Fibroblast of skin of right quadriceps (primary cell): ENCODE measurements around the gene TSC22D2.

Experiments
- DNase-seq: peaks from one replicate; pipeline ENCODE4 v3.0.0-alpha.2; 2013

The TSC22D2 gene

GRCh38 chr3:150412561-150413231, 4.6 kb downstream of the TSC22D2 start:
- DNase-seq: peak; percentile 74

DNA sequence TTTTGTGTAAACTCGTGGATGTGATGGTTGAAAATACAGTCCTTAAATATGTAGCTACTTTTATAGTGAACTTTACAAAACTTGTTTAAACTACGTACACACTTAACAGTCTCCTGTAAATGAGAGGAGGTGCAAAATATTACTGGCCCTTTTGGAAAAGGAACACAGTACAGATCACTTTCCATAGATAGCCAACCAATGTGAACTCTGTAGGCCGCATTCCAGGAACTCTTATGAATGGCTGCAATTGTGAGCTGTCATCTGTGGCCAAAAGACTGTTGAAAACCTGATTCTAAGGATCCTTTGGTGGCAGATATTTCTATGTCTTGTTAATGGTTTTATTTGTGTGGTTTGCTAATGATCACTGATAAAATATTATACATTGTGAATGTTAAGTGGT, 6.2 kb downstream of the TSC22D2 start:
- peak; percentile 66 for DNase-seq

DNA sequence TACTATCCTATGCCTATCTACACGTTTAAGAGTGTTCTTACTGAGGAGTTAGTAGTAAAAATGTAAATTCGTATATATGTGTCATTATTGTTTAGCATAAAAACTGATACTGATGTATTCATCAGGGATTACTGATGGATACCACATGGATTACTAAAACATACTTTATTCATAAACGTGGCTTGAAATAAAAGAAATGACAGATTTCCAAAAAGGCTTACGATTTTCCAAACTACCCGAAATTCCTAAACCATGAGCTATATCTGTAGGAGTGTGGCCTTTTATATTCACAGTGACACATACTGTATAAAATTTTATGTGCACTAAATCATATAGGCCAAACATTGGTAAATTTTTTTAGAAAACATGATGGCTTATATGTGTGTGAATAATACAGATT, 6.9 kb downstream of the TSC22D2 start:
- peak; percentile 92 for DNase-seq

DNA sequence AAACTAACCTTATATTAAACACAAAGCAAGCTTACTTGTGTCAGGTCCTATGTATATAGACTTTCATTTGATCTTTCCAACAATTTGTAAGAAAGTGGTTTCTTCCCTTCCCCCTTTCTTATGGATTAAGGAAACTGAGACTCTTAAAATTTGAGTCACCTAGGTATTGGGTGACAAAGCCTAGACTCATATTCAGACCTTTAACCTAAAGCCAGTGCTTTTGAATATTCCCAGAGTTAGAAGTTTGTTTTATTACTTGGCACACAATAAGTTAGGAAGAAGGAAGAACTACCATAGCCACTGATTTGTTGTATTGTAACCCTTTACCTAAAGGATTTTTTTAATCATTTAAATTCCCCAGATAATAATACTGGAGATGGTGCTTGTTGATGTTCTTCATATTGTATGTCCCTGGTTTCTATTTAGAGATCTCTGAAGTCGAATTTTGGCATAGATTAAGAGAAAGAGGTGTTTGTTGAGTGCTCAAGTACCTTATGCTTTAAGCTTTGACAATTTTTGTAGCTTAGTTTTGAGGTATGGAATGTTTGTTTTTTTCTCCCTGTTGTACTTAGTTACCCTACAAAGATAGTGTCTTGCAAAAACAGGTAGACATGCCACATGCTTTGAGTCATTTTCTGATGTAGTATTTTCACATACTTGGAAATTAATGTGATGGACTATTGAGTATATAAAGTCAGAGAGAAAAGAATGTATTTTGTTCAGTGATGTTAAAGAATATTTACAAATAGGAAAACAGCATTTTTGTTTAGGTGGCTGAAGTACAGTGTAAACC, 11.2 kb downstream of the TSC22D2 start:
- no peak for DNase-seq

DNA sequence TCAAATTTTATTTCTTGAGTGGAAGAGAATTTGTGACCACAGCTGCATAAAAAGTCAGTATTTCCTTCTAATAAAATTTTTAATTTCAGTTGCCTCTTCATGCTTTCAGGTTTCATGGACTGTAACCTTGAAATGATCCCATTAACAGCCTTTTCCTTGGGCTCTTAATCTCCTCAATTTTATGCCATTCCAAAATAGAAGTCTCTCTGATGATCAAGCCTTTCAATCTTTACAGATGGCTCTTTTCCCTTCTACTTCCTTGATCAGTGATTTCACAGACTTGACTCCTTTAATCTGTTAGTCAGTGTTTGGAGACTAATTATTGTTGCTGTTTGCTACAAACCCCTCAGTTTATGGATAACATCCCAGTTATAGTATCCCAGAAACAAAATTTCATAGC, 11.9 kb downstream of the TSC22D2 start:
- DNase-seq: no peak

- no peak for DNase-seq
Measured at GRCh38 chr3:150421256-150421655, 13.2 kb downstream of the TSC22D2 start.

DNA sequence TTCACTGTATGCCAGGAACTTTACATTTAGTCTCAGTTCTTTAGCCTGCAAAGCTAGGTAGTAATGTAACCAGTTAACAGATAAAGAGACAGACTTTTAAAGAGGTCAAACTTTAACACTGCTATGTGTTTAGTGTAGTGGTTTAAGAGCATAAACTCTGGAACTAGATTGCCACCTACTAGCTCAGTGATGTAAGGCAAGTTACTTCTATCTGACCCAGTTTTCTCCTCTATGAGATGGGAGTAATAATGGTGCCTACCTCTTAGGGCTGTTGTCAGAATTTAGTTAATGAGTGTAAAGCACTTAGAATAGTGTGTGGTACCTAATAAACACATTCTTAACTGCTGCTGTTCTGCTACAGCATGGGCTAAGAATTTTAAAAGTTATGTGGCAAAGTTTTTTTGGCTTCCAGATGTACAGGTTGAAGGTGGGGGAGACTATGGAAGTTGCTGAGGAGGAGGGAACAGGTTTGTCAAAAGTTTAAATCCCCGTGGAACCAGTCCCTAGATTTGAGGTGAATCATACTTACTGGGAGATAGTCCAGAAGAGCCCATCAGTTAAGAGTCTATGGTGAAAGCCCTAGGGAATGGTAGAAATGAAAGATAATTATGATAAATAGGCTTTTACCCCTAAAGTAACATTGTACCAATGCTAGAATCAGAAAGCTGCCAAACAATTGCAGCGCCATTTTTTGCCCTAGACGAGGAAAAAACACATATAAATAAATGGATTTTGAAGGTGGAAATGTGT, 13.9 kb downstream of the TSC22D2 start:
- peak; percentile 50 for DNase-seq

DNA sequence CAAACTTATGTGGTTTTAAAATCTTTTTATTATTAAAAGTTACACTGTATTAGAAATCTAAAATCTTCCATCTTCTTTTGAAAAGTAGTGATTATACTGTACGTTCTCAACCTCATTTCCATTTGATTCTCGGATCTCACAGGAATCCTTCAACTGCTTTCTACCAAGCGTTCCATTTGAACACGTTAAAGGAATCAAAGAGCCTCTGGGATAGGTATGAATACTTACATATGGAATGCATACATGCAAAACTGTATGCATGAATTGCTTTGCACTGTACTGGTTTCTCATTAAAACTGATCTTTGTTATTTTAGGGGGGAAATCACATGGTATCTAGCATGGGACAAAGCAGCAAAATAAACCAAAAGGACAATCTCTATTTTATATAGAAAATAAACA, 14.8 kb downstream of the TSC22D2 start:
- DNase-seq: no peak

GRCh38 chr3:150423761-150424160, 15.7 kb downstream of the TSC22D2 start:
- DNase-seq: no peak

GRCh38 chr3:150426292-150426691, 18.2 kb downstream of the TSC22D2 start:
- no peak for DNase-seq

DNA sequence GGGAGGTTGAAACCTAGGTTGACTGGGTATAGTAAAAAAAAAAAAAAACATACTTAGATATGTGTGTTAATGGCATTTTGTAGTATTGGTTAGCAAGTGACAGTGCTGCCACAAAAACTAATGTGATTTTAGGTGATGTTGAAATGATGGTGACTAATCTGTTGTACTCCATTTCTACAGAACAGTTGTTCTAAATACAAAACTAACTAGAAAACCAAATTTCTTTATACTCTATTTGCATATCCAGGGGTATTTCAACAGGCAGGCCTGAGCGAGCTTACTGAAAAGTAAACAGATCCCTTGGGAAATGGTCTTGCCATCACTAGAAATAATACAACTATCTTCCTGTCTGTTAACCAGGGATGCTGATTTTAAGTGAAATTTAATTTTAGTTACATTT, 20.5 kb downstream of the TSC22D2 start:
- no peak for DNase-seq

DNA sequence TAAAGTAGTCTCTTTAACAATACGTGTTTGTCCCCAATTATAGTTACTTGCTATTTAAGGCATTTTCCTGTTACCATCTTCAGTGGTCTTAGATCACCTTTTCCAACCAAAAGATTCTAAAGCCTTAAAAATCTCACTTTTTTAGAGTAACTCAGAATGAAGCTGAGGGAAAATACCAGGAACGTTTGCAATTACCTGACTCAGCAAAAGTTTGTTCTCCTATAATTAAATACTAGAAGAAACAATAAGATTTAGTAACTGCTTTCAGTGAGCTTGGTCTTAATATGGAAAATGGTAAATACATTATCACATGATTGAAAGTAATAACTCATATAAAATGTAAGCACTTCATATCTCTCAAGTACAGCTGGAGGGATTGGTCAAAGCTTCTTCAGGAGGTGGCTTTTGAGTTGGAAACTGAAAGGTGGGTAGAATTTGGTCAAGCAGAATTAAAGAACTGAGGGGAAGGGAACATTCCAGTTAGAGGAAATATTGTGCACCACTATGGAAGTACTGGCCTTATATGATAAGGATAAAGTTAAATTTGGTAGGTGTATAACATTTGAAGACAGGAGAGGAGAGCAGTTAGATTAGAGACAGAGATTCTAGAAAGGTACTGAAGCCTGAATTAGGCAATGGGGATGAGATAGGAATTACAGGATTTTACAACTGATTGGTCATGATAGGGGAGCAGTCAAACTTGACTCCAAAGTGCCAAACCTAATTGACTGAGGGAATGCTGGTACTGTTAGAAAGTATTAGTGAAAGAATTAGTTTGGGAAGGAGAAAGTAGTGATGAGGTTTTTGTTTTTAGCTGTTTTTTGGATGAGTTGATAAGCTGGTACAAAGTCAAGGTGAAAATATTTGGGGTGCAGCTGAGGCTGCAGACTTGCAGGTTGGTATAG, 21.9 kb downstream of the TSC22D2 start:
- DNase-seq: no peak

DNA sequence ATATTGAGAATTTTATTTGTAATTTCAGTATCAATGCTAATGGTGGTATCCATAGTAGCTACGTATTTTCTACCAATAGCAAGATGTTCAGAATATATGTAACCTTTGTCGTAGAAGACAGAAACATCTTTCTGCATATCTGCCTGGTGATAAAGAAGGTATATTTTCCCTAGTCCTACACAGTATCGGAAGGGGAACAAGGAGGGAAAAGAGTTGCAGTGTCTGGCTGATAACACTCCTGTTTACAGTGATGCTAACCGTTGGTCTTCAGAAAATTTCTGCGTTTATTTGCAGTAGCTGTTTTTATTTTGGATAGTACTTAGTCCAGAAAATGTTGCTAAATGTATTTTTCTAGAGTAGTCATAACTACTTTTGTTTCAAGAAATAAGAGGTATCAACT, 25.2 kb downstream of the TSC22D2 start:
- no peak for DNase-seq

- no peak for DNase-seq
Measured at GRCh38 chr3:150434234-150434633, 26.1 kb downstream of the TSC22D2 start.

GRCh38 chr3:150436161-150436560, 28.1 kb downstream of the TSC22D2 start:
- DNase-seq: no peak

DNA sequence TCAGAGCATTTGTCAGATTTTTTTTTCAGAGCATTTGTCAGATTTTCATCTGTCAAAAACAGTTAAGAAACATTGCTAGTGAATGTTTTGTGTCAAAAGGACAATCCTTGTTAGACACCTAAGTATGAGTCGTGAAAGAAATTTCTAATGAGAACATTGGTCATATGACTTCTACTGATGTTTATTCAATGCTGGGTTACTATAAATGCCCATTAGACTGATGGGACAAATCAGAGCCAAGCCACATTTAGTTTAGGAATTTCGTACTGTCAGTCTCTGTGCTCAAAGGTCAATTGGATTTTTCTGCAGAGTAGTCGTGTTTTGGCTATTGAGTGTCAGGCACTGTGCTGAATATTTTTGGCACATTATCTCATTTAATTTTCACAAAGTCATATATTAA, 31.6 kb downstream of the TSC22D2 start:
- DNase-seq: peak; percentile 57

- DNase-seq: peak; percentile 46
Measured at GRCh38 chr3:150443331-150443741, 35.2 kb downstream of the TSC22D2 start.

DNA sequence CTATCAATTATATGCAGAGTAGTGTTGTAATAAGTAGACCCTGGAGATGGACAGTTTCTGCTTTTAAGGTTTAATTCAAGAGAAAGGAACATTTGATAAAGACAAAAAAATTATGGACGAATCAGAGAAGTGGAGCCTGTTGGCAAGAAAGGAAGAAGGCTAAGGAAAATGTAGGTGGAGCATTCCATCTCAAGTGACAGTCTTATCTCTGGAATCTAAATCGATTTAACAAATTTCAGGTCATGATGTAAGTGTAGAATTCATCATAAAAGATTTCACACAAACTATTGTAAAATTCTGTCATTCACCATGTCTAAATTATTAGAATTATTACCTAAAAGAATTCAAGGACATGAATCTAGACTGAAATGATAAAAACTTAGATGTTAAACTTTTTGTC, 36.3 kb downstream of the TSC22D2 start:
- no peak for DNase-seq

DNA sequence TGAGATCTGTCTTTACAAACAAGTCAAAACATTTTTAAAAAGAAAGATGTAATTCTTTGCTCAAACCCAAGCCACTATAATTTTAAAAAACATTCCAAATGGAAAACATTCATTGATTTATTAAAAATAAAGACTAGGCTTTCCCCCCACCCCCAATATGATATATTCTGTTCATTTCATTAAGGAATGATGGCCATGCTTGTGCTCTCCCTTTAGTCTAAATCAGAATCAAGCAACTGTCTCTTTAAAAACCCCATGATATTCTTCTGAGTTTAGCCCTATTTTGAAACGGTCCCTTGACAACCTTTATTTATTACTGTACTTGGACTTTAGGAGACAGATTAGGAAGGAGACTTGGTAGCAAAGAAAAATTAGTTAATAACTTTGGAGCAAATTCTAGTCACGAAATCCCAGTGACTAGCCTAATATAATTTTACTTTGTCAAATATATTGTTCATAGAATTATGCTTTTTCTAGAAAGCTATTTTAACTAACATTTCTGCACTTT, 38.4 kb downstream of the TSC22D2 start:
- no peak for DNase-seq

DNA sequence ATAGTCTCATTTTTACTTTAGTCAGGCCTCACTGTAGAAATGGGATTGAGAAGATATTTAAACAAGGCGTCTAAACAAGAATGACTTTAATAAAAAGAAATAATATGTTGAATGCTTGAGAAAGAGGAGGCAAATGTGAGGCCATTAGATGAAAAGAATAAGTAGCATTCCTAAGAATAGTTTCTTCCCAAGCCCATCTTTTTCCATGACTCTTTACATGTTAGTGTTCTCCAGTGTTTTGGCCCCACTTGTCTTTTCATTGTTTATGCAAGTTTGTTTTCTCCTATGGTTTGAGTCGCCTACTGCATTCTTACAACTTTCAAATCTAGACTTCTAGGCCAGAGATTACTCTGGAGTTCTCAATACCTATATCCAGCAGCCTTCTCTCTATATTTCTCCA, 39.0 kb downstream of the TSC22D2 start:
- DNase-seq: no peak

- no peak for DNase-seq
Measured at GRCh38 chr3:150447631-150448465, 39.8 kb downstream of the TSC22D2 start.
